ENCODE measurements around the gene GPATCH1.

DNA sequence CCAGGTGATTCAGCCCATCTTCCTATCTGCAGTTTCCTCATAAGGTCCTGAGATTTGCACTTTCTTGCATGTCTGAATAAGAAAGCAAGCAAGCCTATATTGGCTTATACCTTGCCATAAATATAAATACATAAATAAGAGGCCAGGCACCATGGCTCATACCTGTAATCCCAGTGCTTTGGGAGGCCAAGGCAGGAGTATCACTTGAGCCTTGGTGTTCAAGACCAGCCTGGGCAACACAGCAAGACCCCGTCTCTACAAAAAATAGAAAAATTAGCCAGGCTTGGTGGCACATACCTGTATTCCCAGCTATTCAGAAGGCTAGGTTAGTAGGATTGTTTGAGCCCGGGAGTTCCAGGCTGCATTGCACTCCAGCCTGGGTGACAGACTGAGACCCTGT lies 5.5 kb upstream of the GPATCH1 start:
- TF ChIP-seq, protein P1, sequence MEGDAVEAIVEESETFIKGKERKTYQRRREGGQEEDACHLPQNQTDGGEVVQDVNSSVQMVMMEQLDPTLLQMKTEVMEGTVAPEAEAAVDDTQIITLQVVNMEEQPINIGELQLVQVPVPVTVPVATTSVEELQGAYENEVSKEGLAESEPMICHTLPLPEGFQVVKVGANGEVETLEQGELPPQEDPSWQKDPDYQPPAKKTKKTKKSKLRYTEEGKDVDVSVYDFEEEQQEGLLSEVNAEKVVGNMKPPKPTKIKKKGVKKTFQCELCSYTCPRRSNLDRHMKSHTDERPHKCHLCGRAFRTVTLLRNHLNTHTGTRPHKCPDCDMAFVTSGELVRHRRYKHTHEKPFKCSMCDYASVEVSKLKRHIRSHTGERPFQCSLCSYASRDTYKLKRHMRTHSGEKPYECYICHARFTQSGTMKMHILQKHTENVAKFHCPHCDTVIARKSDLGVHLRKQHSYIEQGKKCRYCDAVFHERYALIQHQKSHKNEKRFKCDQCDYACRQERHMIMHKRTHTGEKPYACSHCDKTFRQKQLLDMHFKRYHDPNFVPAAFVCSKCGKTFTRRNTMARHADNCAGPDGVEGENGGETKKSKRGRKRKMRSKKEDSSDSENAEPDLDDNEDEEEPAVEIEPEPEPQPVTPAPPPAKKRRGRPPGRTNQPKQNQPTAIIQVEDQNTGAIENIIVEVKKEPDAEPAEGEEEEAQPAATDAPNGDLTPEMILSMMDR (IDR thresholded peaks at IDR 0.05; ENCODE audit: poor library complexity, severe bottlenecking): no peak
- TF ChIP-seq, protein P2, sequence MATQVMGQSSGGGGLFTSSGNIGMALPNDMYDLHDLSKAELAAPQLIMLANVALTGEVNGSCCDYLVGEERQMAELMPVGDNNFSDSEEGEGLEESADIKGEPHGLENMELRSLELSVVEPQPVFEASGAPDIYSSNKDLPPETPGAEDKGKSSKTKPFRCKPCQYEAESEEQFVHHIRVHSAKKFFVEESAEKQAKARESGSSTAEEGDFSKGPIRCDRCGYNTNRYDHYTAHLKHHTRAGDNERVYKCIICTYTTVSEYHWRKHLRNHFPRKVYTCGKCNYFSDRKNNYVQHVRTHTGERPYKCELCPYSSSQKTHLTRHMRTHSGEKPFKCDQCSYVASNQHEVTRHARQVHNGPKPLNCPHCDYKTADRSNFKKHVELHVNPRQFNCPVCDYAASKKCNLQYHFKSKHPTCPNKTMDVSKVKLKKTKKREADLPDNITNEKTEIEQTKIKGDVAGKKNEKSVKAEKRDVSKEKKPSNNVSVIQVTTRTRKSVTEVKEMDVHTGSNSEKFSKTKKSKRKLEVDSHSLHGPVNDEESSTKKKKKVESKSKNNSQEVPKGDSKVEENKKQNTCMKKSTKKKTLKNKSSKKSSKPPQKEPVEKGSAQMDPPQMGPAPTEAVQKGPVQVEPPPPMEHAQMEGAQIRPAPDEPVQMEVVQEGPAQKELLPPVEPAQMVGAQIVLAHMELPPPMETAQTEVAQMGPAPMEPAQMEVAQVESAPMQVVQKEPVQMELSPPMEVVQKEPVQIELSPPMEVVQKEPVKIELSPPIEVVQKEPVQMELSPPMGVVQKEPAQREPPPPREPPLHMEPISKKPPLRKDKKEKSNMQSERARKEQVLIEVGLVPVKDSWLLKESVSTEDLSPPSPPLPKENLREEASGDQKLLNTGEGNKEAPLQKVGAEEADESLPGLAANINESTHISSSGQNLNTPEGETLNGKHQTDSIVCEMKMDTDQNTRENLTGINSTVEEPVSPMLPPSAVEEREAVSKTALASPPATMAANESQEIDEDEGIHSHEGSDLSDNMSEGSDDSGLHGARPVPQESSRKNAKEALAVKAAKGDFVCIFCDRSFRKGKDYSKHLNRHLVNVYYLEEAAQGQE (IDR thresholded peaks at IDR 0.05; ENCODE audit: borderline replicate concordance): no peak
- no peak for TF ChIP-seq SMC3 (conservative IDR thresholded peaks at IDR 0.05; ENCODE audit: poor library complexity)
